ENCODE results near the gene NPAS3.

DNA sequence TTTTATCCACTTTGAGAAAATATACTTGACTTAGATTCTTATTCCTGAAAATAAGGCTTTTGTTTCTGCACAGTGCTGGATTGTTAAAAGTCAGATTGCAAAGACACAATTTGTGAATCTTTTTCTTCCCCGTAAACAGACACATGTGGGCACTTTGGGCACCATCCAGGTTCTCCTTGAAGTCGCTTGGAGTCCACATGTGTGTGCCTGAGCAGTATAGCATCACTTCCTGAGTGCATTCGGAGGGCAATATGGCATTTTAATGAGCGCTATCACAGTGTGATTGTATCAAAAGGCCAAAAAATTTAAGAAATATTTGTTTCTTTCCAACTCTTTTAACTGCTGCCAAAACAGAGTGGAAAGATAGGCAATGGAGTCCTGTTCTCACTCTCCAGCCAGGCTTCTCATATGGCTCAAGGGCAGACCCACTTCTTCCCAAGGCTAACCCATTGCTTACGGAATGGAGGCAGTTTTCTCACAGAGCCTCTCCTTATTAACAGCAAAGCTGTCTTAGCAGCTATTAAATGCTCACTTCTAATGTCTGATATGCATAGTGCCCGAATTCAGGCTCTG, 615.1 kb downstream of the NPAS3 start:
- TF ChIP-seq, protein P1, sequence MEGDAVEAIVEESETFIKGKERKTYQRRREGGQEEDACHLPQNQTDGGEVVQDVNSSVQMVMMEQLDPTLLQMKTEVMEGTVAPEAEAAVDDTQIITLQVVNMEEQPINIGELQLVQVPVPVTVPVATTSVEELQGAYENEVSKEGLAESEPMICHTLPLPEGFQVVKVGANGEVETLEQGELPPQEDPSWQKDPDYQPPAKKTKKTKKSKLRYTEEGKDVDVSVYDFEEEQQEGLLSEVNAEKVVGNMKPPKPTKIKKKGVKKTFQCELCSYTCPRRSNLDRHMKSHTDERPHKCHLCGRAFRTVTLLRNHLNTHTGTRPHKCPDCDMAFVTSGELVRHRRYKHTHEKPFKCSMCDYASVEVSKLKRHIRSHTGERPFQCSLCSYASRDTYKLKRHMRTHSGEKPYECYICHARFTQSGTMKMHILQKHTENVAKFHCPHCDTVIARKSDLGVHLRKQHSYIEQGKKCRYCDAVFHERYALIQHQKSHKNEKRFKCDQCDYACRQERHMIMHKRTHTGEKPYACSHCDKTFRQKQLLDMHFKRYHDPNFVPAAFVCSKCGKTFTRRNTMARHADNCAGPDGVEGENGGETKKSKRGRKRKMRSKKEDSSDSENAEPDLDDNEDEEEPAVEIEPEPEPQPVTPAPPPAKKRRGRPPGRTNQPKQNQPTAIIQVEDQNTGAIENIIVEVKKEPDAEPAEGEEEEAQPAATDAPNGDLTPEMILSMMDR (IDR thresholded peaks at IDR 0.05), result no peak
- TF ChIP-seq EZH2 (IDR thresholded peaks at IDR 0.05) (no peak), EZH2phosphoT487 (IDR thresholded peaks at IDR 0.05) (no peak)
